GM23248 (cell line): ENCODE data around the gene ARID5B. TPM values are rescaled to one million over a fixed set of nuclear protein-coding genes. Genes with fewer than 3 reads are reported as not detected.

Experiments
- DNase-seq: peaks from one replicate; pipeline ENCODE4 v3.0.0-alpha.2; 2015
- H2AFZ ChIP-seq: fragments of 200-600 bp; sonication (generic); 2 replicates; pipeline ENCODE4 v1.6.1; 2016; ENCODE audit warnings: antibody characterized with exemption
- H3F3A ChIP-seq: fragments of 200-600 bp; sonication (generic); 2 replicates; pipeline ENCODE4 v1.6.1; 2016; ENCODE audit warnings: mild to moderate bottlenecking, antibody characterized with exemption, mixed run types; ENCODE audit not compliant: insufficient read depth
- H3K27ac ChIP-seq: fragments of 200-600 bp; sonication (generic); 2 replicates; pipeline ENCODE4 v1.5.1; 2016; ENCODE audit warnings: mild to moderate bottlenecking
- H3K27me3 ChIP-seq: fragments of 200-600 bp; sonication (generic); replicated peaks from 2 replicates; pipeline ENCODE4 v1.6.1; 2016; ENCODE audit warnings: mild to moderate bottlenecking; ENCODE audit not compliant: insufficient read depth
- H3K36me3 ChIP-seq: fragments of 200-600 bp; sonication (generic); 2 replicates; pipeline ENCODE4 v1.6.1; 2016; ENCODE audit warnings: low read depth, mild to moderate bottlenecking
- H3K4me1 ChIP-seq: fragments of 200-600 bp; sonication (generic); 2 replicates; pipeline ENCODE4 v1.6.1; 2016; ENCODE audit warnings: mild to moderate bottlenecking; ENCODE audit not compliant: insufficient read depth
- H3K4me2 ChIP-seq: fragments of 200-600 bp; sonication (generic); one replicate; pipeline ENCODE4 v1.6.1; 2016; ENCODE audit warnings: mild to moderate bottlenecking; ENCODE audit not compliant: unreplicated experiment
- H3K4me3 ChIP-seq: fragments of 200-600 bp; sonication (generic); 2 replicates; pipeline ENCODE4 v1.5.1; 2016; ENCODE audit warnings: mild to moderate bottlenecking
- H3K79me2 ChIP-seq: fragments of 200-600 bp; sonication (generic); 2 replicates; pipeline ENCODE4 v1.6.1; 2016; ENCODE audit warnings: mild to moderate bottlenecking; ENCODE audit not compliant: insufficient read depth
- H3K9ac ChIP-seq: fragments of 200-600 bp; sonication (generic); 2 replicates; pipeline ENCODE4 v1.6.1; 2016; ENCODE audit warnings: mild to moderate bottlenecking
- H3K9me2 ChIP-seq: fragments of 200-600 bp; sonication (generic); 2 replicates; pipeline ENCODE4 v1.6.1; 2016; ENCODE audit warnings: mixed run types, mild to moderate bottlenecking, moderate library complexity; ENCODE audit not compliant: insufficient read depth
- H3K9me3 ChIP-seq: fragments of 200-600 bp; sonication (generic); one replicate; pipeline ENCODE4 v1.6.1; 2017; ENCODE audit warnings: low read depth
- H4K20me1 ChIP-seq: fragments of 200-600 bp; sonication (generic); 2 replicates; pipeline ENCODE4 v1.6.0; 2016; ENCODE audit not compliant: insufficient read depth
- EZH2 ChIP-seq: fragments of 200-600 bp; sonication (generic); IDR thresholded peaks from 2 replicates; pipeline ENCODE4 v1.6.1; 2018; ENCODE audit warnings: antibody characterized with exemption, mild to moderate bottlenecking; ENCODE audit not compliant: insufficient read depth, poor library complexity, severe bottlenecking
- EZH2phosphoT487 ChIP-seq: fragments of 200-600 bp; sonication (generic); IDR thresholded peaks from 2 replicates; pipeline ENCODE4 v1.6.1; 2018; ENCODE audit warnings: antibody characterized with exemption, moderate library complexity, mild to moderate bottlenecking, low read depth; ENCODE audit not compliant: insufficient read depth
- WGBS, 2 experiments: methylation state at CpG; one replicate each; pipeline ENCODE4 v1.1.6; 2015 to 2017; ENCODE audit warnings: low lambda C conversion rate in 2 of 2, low coverage in 1 of 2; ENCODE audit errors: missing lambda C conversion rate in 2 of 2; 5-methylcytosine and 5-hydroxymethylcytosine counted together
- in situ Hi-C: fragments of 300-500 bp; cut with MboI; formaldehyde crosslinking; loops from 2 replicates; pipeline ENCODE4 v1.15.0; 2020
- polyA plus RNA-seq: library from polyadenylated mRNA; unstranded; fragments of >200 nt; fragmentation: Nextera tagmentation; extraction: Ambion mirVana; gene quantifications from 2 replicates; pipeline ENCODE4 v1.2.1, GENCODE V29; 2016
- total RNA-seq: library from RNA; depleted of rRNA; stranded (reverse); fragments of >200 nt; shearing (Covaris generic); gene quantifications from 2 replicates; pipeline ENCODE4 v1.2.3, GENCODE V29; 2014

The ARID5B gene
- total and polyA plus RNA-seq, 2 experiments from 2014 or later = 56.7 to 78.8 TPM

DNA sequence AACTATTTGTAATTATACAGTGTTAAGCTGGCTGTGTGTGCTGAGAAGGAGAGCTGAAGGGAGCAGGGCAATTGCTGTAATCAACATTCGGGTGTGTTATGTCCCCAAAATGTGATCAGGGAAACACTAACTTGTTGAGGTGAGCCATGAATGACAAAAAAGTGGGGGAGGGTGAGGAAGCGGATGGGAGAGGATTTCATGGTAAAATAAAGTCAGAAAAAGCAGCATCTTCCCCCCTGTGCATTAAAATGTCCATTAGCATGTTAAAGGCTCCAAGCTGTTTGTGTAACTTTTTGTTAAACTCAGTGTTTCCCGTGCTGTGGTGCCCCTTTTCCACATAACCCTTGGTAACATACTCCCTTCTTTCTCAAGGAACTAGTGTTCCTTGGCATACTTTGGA is 84.9 kb downstream of the ARID5B start:
- no peak for DNase-seq
- no peak overlapping the region for H3K27ac ChIP-seq
- in situ Hi-C loops = no loop called here
- H3K9me3 ChIP-seq = no peaks in the 10 kb centered on the region
- peaks cover 14% of the 10 kb centered on the region for H3K4me1 ChIP-seq
- no peaks in the 10 kb centered on the region for H3K27me3 ChIP-seq
- H3F3A ChIP-seq = peaks cover 15% of the 10 kb centered on the region
- H3K4me3 ChIP-seq = no peak overlapping the region
- no peak for TF ChIP-seq EZH2
- no peak for TF ChIP-seq EZH2phosphoT487
- peaks cover 25% of the 10 kb centered on the region for H3K79me2 ChIP-seq
- H3K4me2 ChIP-seq = no peak overlapping the region
- no peak overlapping the region for H3K9ac ChIP-seq
- WGBS, 2 experiments = 97 to 100% methylated on average over 3 of the region's 3 CpGs
- H3K9me2 ChIP-seq = no peaks in the 10 kb centered on the region
- H4K20me1 ChIP-seq = no peaks in the 10 kb centered on the region
- no peaks in the 10 kb centered on the region for H3K36me3 ChIP-seq
- H2AFZ ChIP-seq = no peak overlapping the region

- H3K9me2 ChIP-seq = no peaks in the 10 kb centered on the region
- H3K9me3 ChIP-seq = no peaks in the 10 kb centered on the region
- peaks cover 26% of the 10 kb centered on the region for H3K79me2 ChIP-seq
- DNase-seq = no peak
- TF ChIP-seq EZH2 = no peak
- TF ChIP-seq EZH2phosphoT487 = no peak
- WGBS, 2 experiments = 97 to 100% methylated on average over 6 of the region's 6 CpGs
- H3K36me3 ChIP-seq = no peaks in the 10 kb centered on the region
- no peak overlapping the region for H2AFZ ChIP-seq
- no peaks in the 10 kb centered on the region for H3K27me3 ChIP-seq
- no peaks in the 10 kb centered on the region for H4K20me1 ChIP-seq
- in situ Hi-C loops = no loop called here
- no peak overlapping the region for H3K9ac ChIP-seq
- peaks cover 19% of the 10 kb centered on the region for H3F3A ChIP-seq
- H3K27ac ChIP-seq = no peak overlapping the region
- no peak overlapping the region for H3K4me3 ChIP-seq
- H3K4me2 ChIP-seq = no peak overlapping the region
- H3K4me1 ChIP-seq = peaks cover 15% of the 10 kb centered on the region
Observed at GRCh38 chr10:61986788-61987492, 85.4 kb downstream of the ARID5B start.

DNA sequence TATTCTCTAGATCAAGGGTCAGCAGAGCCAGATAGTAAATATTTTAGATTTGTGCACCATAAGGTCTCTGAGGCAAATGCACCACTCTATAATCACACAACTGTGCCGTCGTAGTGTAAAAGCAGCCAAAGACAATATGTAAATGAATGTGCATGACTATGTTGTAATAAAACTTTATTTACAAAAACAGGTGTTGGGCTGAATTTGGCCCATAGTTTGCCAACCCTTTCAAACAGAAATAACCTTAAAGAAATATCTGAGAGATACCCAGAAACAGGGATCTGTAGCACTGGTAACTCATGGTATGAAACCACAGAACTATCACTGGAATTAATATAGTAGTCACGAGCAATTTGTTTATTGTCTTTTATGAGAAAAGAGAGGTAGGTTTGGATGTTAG is 86.0 kb downstream of the ARID5B start:
- Histone ChIP-seq H3K9me3 (no peaks in the 10 kb centered on the region), H3K27ac (peak overlapping the region; percentile 38), H4K20me1 (no peaks in the 10 kb centered on the region), H3K4me2 (peak overlapping the region; percentile 64), H3K36me3 (no peaks in the 10 kb centered on the region), H3F3A (peaks cover 24% of the 10 kb centered on the region), H3K4me1 (peaks cover 21% of the 10 kb centered on the region), H3K9me2 (no peaks in the 10 kb centered on the region), H2AFZ (peak overlapping the region; percentile 57), H3K9ac (peak overlapping the region; percentile 26; the same call in 1 of the 2 replicates), H3K27me3 (no peaks in the 10 kb centered on the region), H3K4me3 (no peak overlapping the region), H3K79me2 (peaks cover 29% of the 10 kb centered on the region)
- WGBS, 2 experiments = 66 to 76% methylated on average over 3 of the region's 3 CpGs
- DNase-seq = no peak
- TF ChIP-seq EZH2 (no peak), EZH2phosphoT487 (no peak)
- in situ Hi-C loops = no loop called here

- peak; percentile 46 for DNase-seq
- Histone ChIP-seq H3K4me2 (peak overlapping the region; percentile 64), H4K20me1 (no peaks in the 10 kb centered on the region), H3F3A (peaks cover 27% of the 10 kb centered on the region), H3K9ac (peak overlapping the region; percentile 26), H2AFZ (peak overlapping the region; percentile 57), H3K36me3 (no peaks in the 10 kb centered on the region), H3K79me2 (peaks cover 26% of the 10 kb centered on the region), H3K4me1 (peaks cover 22% of the 10 kb centered on the region), H3K27ac (peak overlapping the region; percentile 38), H3K9me3 (no peaks in the 10 kb centered on the region), H3K4me3 (peak overlapping the region; percentile 48), H3K27me3 (no peaks in the 10 kb centered on the region), H3K9me2 (no peaks in the 10 kb centered on the region)
- TF ChIP-seq EZH2phosphoT487 (no peak), EZH2 (no peak)
- in situ Hi-C loops = no loop called here
- WGBS, 2 experiments = 14 to 15% methylated on average over 2 of the region's 2 CpGs
Observed at GRCh38 chr10:61987951-61988379, 86.5 kb downstream of the ARID5B start.
